ENCODE measurements around the gene ESPNL.

ESPNL gene

DNA sequence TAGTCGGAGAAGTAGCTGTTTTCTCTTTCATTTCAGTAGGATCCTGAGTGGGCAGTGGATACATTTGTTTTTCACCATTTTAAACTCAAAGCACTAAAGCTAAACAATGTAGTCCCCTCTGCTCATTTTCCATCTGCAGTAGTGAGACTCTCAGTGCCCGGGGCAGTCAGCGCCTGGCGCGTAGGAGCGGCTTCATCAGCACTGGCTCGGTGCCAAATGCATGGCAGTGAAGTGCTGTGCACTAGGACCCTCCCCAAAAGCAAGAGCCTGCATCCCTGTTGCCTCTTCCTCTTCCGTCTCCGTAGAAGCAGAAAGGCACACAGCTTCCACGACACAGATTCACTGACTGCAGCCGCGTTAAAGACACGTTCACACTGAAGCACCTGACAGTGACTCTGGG, 19.0 kb upstream of the ESPNL start:
- no peaks in the 10 kb centered on the region for H3K27me3 ChIP-seq (ENCODE audit: insufficient read depth, insufficient read length)
- TF ChIP-seq SUZ12 (IDR thresholded peaks at IDR 0.05; ENCODE audit: extremely low read depth, insufficient read depth, insufficient read length): no peak
- TF ChIP-seq YY1 (IDR thresholded peaks at IDR 0.05; ENCODE audit: insufficient read depth, insufficient read length): no peak
- TF ChIP-seq ZNF274 (IDR thresholded peaks at IDR 0.05; ENCODE audit: low read depth, low read length): no peak
- no peaks in the 10 kb centered on the region for H3K9me3 ChIP-seq (ENCODE audit: insufficient read depth, low read length)
- peaks cover 60% of the 10 kb centered on the region for H3K36me3 ChIP-seq (ENCODE audit: insufficient read depth, insufficient read length, low read length)
- H3K9ac ChIP-seq (ENCODE audit: insufficient read length, low read depth): no peak overlapping the region
- peaks cover 2% of the 10 kb centered on the region for H3K4me1 ChIP-seq (ENCODE audit: insufficient read depth, insufficient read length)
- H3K4me3 ChIP-seq (ENCODE audit: insufficient read length, low read depth): no peak overlapping the region
- no peak for DNase-seq (ENCODE audit: low read depth, low spot score)

- no peak for TF ChIP-seq YY1 (IDR thresholded peaks at IDR 0.05; ENCODE audit: insufficient read depth, insufficient read length)
- TF ChIP-seq ZNF274 (IDR thresholded peaks at IDR 0.05; ENCODE audit: low read depth, low read length): no peak
- TF ChIP-seq SUZ12 (IDR thresholded peaks at IDR 0.05; ENCODE audit: extremely low read depth, insufficient read depth, insufficient read length): no peak
- DNase-seq (ENCODE audit: low read depth, low spot score): no peak
- peaks cover 61% of the 10 kb centered on the region for H3K36me3 ChIP-seq (ENCODE audit: insufficient read depth, insufficient read length, low read length)
Observed at GRCh38 chr2:238081561-238081960, 18.6 kb upstream of the ESPNL start.

GRCh38 chr2:238082151-238082550, 18.0 kb upstream of the ESPNL start:
- no peak for DNase-seq (ENCODE audit: low read depth, low spot score)
- H3K27me3 ChIP-seq (ENCODE audit: insufficient read depth, insufficient read length): no peaks in the 10 kb centered on the region
- no peak for TF ChIP-seq SUZ12 (IDR thresholded peaks at IDR 0.05; ENCODE audit: extremely low read depth, insufficient read depth, insufficient read length)
- TF ChIP-seq YY1 (IDR thresholded peaks at IDR 0.05; ENCODE audit: insufficient read depth, insufficient read length): no peak
- no peak for TF ChIP-seq ZNF274 (IDR thresholded peaks at IDR 0.05; ENCODE audit: low read depth, low read length)
- peaks cover 65% of the 10 kb centered on the region for H3K36me3 ChIP-seq (ENCODE audit: insufficient read depth, insufficient read length, low read length)
- H3K9me3 ChIP-seq (ENCODE audit: insufficient read depth, low read length): no peaks in the 10 kb centered on the region
- no peak overlapping the region for H3K4me3 ChIP-seq (ENCODE audit: insufficient read length, low read depth)
- H3K9ac ChIP-seq (ENCODE audit: insufficient read length, low read depth): no peak overlapping the region
- peaks cover 2% of the 10 kb centered on the region for H3K4me1 ChIP-seq (ENCODE audit: insufficient read depth, insufficient read length)

More at GRCh38 chr2:238081561-238081960, 18.6 kb upstream of the ESPNL start:
- Histone ChIP-seq H3K9ac (ENCODE audit: insufficient read length, low read depth) (no peak overlapping the region), H3K9me3 (ENCODE audit: insufficient read depth, low read length) (no peaks in the 10 kb centered on the region), H3K4me3 (ENCODE audit: insufficient read length, low read depth) (no peak overlapping the region), H3K27me3 (ENCODE audit: insufficient read depth, insufficient read length) (no peaks in the 10 kb centered on the region), H3K4me1 (ENCODE audit: insufficient read depth, insufficient read length) (peaks cover 2% of the 10 kb centered on the region)

DNA sequence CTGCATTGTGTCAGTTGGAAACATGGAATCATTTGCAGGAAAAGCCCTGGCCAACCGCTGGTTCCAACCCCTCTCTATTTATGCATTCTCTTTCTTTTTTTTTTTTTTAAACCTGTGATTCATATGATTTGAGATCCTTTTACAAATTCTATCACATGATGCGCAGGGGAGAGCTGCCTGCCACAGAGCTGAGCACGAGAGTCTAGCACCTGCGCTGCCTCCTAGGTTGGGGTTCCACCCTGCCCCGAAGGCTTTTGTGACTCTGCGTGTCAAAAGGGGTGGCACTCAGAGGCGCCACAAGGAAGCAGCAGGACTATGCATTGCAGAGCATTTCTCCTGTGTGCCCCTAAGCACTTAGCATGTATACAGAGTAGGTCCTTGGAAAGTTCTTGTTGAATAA, 17.3 kb upstream of the ESPNL start:
- Histone ChIP-seq H3K36me3 (ENCODE audit: insufficient read depth, insufficient read length, low read length) (peaks cover 62% of the 10 kb centered on the region), H3K9me3 (ENCODE audit: insufficient read depth, low read length) (no peaks in the 10 kb centered on the region), H3K4me3 (ENCODE audit: insufficient read length, low read depth) (no peak overlapping the region), H3K4me1 (ENCODE audit: insufficient read depth, insufficient read length) (peaks cover 2% of the 10 kb centered on the region), H3K9ac (ENCODE audit: insufficient read length, low read depth) (no peak overlapping the region), H3K27me3 (ENCODE audit: insufficient read depth, insufficient read length) (no peaks in the 10 kb centered on the region)
- DNase-seq (ENCODE audit: low read depth, low spot score): no peak
- TF ChIP-seq ZNF274 (IDR thresholded peaks at IDR 0.05; ENCODE audit: low read depth, low read length) (no peak), YY1 (IDR thresholded peaks at IDR 0.05; ENCODE audit: insufficient read depth, insufficient read length) (no peak), SUZ12 (IDR thresholded peaks at IDR 0.05; ENCODE audit: extremely low read depth, insufficient read depth, insufficient read length) (no peak)

DNA sequence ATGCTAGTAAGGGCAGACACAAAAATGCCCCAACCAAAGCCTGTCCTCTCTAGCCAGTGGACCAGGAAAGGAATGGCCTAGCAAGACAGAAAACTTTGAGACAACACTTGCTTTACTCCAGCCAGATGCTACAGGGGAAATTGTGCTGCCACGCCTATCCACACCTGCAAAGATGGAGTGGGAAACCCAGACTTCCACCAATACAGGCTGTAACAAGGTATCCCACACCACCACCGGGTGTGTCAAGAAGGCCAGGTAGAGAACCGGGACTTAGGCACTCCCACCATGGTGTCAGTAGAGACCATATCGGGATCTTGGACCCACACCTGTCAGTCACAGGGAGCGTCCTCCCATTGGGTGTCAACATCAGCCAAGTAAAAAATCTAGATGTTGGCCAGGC, 16.2 kb upstream of the ESPNL start:
- no peak overlapping the region for H3K9ac ChIP-seq (ENCODE audit: insufficient read length, low read depth)
- TF ChIP-seq SUZ12 (IDR thresholded peaks at IDR 0.05; ENCODE audit: extremely low read depth, insufficient read depth, insufficient read length): no peak
- no peak for TF ChIP-seq YY1 (IDR thresholded peaks at IDR 0.05; ENCODE audit: insufficient read depth, insufficient read length)
- TF ChIP-seq ZNF274 (IDR thresholded peaks at IDR 0.05; ENCODE audit: low read depth, low read length): no peak
- no peak for DNase-seq (ENCODE audit: low read depth, low spot score)
- peaks cover 2% of the 10 kb centered on the region for H3K4me1 ChIP-seq (ENCODE audit: insufficient read depth, insufficient read length)
- peaks cover 67% of the 10 kb centered on the region for H3K36me3 ChIP-seq (ENCODE audit: insufficient read depth, insufficient read length, low read length)
- H3K27me3 ChIP-seq (ENCODE audit: insufficient read depth, insufficient read length): no peaks in the 10 kb centered on the region
- no peak overlapping the region for H3K4me3 ChIP-seq (ENCODE audit: insufficient read length, low read depth)
- no peaks in the 10 kb centered on the region for H3K9me3 ChIP-seq (ENCODE audit: insufficient read depth, low read length)

DNA sequence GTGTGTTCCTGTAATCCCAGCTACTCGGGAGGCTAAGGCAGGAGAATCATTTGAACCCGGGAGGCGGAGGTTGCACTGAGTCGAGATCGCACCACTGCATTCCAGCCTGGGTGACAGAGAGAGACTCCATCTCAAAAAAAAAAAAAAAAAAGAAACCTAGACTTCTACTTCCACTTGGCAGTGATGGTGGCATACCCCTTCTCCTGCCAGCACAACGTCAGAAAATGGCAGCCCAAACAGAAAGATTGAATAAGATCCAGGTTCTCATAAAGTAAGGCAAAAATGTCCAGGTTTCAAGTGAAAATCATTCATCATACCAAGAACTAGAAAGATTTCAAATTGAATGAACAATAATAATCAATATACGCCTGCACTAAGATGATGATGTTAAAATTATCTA, 15.4 kb upstream of the ESPNL start:
- Histone ChIP-seq H3K9ac (ENCODE audit: insufficient read length, low read depth) (no peak overlapping the region), H3K27me3 (ENCODE audit: insufficient read depth, insufficient read length) (no peaks in the 10 kb centered on the region)

DNA sequence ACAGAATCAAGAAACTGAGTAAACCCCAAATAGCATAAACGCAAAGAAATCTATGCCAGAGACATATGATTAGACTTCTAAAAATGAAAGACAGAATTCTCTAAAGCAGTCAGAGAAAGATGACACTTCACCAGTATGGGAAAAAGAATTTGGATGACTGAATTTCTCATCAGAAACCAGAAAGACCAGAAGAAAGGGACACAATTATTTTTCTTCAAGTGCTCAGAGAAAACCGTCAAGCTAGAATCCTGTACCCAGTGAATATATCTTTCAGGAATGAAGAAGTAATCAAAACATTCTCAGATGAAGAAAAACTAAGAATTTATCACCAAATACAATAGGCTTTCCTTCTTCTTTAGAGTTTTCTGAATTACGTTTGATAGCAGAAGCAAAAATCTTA, 14.2 kb upstream of the ESPNL start:
- no peak for DNase-seq (ENCODE audit: low read depth, low spot score)
- TF ChIP-seq SUZ12 (IDR thresholded peaks at IDR 0.05; ENCODE audit: extremely low read depth, insufficient read depth, insufficient read length): no peak
- TF ChIP-seq ZNF274 (IDR thresholded peaks at IDR 0.05; ENCODE audit: low read depth, low read length): no peak
- no peak for TF ChIP-seq YY1 (IDR thresholded peaks at IDR 0.05; ENCODE audit: insufficient read depth, insufficient read length)
- no peak overlapping the region for H3K4me3 ChIP-seq (ENCODE audit: insufficient read length, low read depth)
- H3K9me3 ChIP-seq (ENCODE audit: insufficient read depth, low read length): no peaks in the 10 kb centered on the region
- H3K4me1 ChIP-seq (ENCODE audit: insufficient read depth, insufficient read length): no peaks in the 10 kb centered on the region
- no peaks in the 10 kb centered on the region for H3K27me3 ChIP-seq (ENCODE audit: insufficient read depth, insufficient read length)
- H3K36me3 ChIP-seq (ENCODE audit: insufficient read depth, insufficient read length, low read length): peaks cover 58% of the 10 kb centered on the region
- H3K9ac ChIP-seq (ENCODE audit: insufficient read length, low read depth): no peak overlapping the region

More for the DNA sequence above, 15.4 kb upstream of the ESPNL start:
- DNase-seq (ENCODE audit: low read depth, low spot score): no peak
- H3K36me3 ChIP-seq (ENCODE audit: insufficient read depth, insufficient read length, low read length): peaks cover 67% of the 10 kb centered on the region
- H3K4me1 ChIP-seq (ENCODE audit: insufficient read depth, insufficient read length): peaks cover 2% of the 10 kb centered on the region
- TF ChIP-seq ZNF274 (IDR thresholded peaks at IDR 0.05; ENCODE audit: low read depth, low read length): no peak
- no peak for TF ChIP-seq YY1 (IDR thresholded peaks at IDR 0.05; ENCODE audit: insufficient read depth, insufficient read length)
- TF ChIP-seq SUZ12 (IDR thresholded peaks at IDR 0.05; ENCODE audit: extremely low read depth, insufficient read depth, insufficient read length): no peak
- no peak overlapping the region for H3K4me3 ChIP-seq (ENCODE audit: insufficient read length, low read depth)
- H3K9me3 ChIP-seq (ENCODE audit: insufficient read depth, low read length): no peaks in the 10 kb centered on the region

Measured in NT2/D1 (cell line).